ENCODE results near the gene PHETA1.
A peak's percentile ranks its signal among the peaks of the same experiment; 100 is the strongest.
"Not testable (repeated sequence)": the region's sequence is repeated elsewhere in the genome, so short reads cannot be mapped to it uniquely, and the experiment has no call there.

PHETA1 gene

GRCh38 chr12:111408686-111409402 lies 39.9 kb upstream of the PHETA1 start:
- peak; percentile 36 to 57 for DNase-seq
- TF ChIP-seq GATA1 (IDR thresholded peaks at IDR 0.05; ENCODE audit: low read depth, low read length): no peak
- no peak for TF ChIP-seq POLR2A (IDR thresholded peaks at IDR 0.05; ENCODE audit: low read length)

DNA sequence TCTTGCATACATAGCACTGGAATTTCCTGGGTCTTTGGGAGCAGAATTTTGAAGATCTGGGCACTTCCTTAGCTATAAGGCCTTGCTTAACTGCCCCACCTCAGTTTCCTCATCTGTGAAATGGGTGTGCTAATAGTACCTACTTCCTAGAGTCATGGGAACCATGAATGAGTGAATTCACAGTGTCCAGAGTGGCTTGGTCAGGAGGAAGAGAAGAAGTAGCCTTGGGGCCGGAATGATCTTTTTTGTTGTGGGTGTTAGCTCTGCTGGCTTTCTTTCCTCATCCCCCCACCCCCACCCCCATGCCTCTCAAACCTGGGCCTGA lies 39.2 kb upstream of the PHETA1 start:
- TF ChIP-seq GATA1 (IDR thresholded peaks at IDR 0.05; ENCODE audit: low read depth, low read length): no peak
- no peak for TF ChIP-seq POLR2A (IDR thresholded peaks at IDR 0.05; ENCODE audit: low read length)

DNA sequence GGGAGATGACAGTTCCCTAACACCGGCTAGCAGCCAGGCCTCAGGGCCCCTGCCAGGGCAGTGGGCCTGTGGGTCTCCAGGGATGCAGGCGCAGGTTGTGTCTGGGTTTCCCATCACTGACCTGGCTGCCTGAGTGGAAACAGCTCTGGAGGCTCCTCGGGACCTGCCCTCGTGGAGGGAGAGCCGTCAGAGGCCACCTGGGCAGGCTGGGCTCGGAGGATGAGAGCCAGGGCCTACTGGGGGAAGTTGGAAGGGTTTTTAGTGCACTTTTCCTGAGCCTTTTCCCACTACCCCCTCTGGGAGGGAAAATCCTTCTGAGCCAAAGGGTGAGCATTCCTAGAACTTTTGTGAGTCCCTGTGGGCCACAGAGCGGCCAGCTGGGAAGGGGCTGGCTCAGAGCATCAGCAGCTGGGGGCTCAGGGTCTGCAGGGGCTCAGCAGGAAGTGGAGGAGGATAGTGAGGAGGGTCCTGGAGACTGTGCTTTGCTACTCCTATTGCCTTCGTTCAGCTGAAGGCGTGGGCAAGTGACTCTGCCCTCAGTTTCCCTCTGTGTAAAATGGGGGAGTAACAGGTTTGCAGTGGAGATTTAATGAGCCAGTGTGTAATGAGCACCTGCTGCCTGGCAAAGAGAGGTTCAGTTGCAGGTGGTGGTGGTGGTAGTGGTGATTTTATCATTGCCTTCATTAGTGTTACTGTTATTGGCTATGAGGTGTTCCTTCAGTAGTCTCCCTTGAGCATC lies 38.7 kb upstream of the PHETA1 start:
- no peak for TF ChIP-seq GATA1 (IDR thresholded peaks at IDR 0.05; ENCODE audit: low read depth, low read length)
- peak; percentile 14 for TF ChIP-seq POLR2A (IDR thresholded peaks at IDR 0.05; ENCODE audit: low read length)
- DNase-seq: no peak

More for the DNA sequence above, 39.2 kb upstream of the PHETA1 start:
- DNase-seq: peak in 1 of 2 experiments; percentile 27

DNA sequence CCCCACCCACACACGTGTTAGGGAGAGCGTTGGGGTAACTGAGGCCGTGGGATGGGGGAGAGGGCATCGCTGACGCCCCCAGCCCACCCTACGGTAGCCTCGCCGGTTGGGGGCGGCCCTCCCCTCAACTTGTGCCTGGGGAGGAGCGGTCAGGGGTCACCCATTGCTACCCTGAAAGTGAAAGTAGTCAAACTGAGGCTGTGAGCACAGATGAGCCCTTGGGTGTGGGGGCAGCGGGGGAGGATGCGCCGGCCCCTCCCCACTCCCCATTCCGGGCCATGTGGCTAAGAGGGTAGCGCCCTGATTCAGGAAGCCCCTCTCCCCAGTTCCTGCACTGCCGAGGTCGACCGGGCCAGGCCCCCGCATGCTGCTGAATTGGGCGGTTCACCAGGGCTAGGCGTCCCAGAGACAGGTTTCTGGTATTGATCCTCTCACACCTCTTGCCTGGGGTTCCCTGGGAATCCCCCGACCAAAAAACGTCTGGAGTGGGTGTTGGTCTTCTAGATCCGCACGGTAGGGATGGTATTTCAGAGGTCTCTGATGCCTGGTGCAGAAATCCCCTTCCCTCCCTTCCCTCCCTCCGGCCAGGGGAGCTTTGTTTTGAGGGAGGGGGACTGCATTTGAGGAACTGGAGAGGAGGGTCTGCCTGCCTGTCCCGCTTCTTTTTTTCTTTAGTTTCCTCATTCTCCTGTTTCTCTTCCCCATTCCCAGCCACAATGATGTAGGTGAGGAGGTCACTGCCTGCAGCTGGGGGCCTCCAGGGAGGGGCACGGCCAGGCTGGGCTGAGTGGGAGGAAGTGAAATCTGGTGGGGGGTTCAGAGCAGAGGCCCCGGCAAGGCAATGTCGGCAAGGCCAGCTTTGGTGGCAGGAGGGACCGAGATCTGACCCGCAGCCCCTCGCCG lies 37.8 kb upstream of the PHETA1 start:
- peak; percentile 55 to 64 for DNase-seq
- TF ChIP-seq POLR2A (IDR thresholded peaks at IDR 0.05; ENCODE audit: low read length) (no peak), GATA1 (IDR thresholded peaks at IDR 0.05; ENCODE audit: low read depth, low read length) (no peak)

DNA sequence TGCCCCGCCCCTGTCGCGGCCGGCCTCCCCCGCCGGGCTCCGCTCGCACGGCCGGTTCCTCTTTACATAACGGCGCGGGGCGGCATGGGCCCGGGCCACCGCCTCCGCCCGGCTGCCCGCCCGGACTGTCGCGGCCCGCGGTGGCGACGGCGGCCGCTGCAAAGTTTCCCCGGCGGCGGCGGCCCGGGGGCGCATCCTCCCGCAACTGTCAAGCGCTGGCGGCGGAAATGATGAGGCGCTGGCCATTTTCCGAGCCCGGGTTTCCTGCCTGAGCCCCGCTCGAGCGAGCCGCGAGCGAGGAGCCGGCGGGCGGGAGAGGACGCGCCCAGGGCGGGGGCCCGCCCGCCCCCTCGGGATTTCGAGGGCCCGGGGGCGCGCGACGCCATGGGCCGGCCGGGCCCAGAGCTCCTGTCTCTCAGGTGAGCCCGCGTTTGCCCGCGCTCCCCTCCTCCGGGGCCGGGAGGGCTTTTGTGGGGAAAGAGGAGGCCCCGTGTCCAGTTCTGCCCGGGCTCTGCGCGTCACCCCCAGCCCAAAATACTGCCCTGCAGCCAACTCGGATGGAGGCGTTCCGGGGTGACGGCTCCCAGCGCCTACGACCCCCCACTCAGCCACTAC lies 37.1 kb upstream of the PHETA1 start, which contains the start of gene SH2B3:
TSS of gene SH2B3 (plus strand) at position 65 of the 615 bp plus-strand sequence. CDS start 12,223 bp downstream, outside the sequence.
- no peak for DNase-seq
- TF ChIP-seq GATA1 (IDR thresholded peaks at IDR 0.05; ENCODE audit: low read depth, low read length): no peak
- TF ChIP-seq POLR2A (IDR thresholded peaks at IDR 0.05; ENCODE audit: low read length): peak; percentile 62

- peak; percentile 100 for DNase-seq
- TF ChIP-seq GATA1 (IDR thresholded peaks at IDR 0.05; ENCODE audit: low read depth, low read length): peak; percentile 85
- peak; percentile 63 for TF ChIP-seq POLR2A (IDR thresholded peaks at IDR 0.05; ENCODE audit: low read length)
Measured at GRCh38 chr12:111405149-111405858, 36.4 kb upstream of the PHETA1 start.

- peak; percentile 80 to 83 for DNase-seq
Measured at GRCh38 chr12:111404362-111405148, 35.7 kb upstream of the PHETA1 start.

GRCh38 chr12:111402490-111402824 lies 33.6 kb upstream of the PHETA1 start:
- DNase-seq: not testable (repeated sequence)

More at GRCh38 chr12:111404362-111405148, 35.7 kb upstream of the PHETA1 start:
- TF ChIP-seq GATA1 (IDR thresholded peaks at IDR 0.05; ENCODE audit: low read depth, low read length) (no peak), POLR2A (IDR thresholded peaks at IDR 0.05; ENCODE audit: low read length) (peak; percentile 8)

- peak in 1 of 2 experiments; percentile 50 for DNase-seq
- TF ChIP-seq POLR2A (IDR thresholded peaks at IDR 0.05; ENCODE audit: low read length) (no peak), GATA1 (IDR thresholded peaks at IDR 0.05; ENCODE audit: low read depth, low read length) (no peak)
Measured at GRCh38 chr12:111401167-111401605, 32.3 kb upstream of the PHETA1 start.

GRCh38 chr12:111399741-111400404 lies 31.0 kb upstream of the PHETA1 start:
- DNase-seq: not testable (repeated sequence)

DNA sequence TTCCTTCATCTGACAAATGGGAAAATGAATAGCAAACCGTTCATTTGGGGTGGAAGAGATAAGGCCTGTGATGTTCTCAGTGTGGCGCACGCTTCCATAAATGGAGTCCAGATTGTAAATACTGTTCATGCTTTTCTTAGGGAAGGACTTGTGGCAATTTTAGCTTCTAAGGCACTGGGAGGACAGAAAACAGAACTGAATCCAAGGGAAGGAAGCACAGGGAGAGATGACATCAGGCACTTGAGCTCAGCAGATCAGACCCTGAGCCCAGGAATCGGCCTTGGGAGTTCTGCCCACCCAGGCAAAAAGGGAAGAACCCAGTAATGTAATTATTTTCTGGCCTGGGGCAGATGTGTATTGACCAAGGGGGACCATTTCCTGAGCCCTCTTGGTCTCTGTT lies 29.6 kb upstream of the PHETA1 start:
- no peak for DNase-seq

More for the DNA sequence above, 29.6 kb upstream of the PHETA1 start:
- TF ChIP-seq GATA1 (IDR thresholded peaks at IDR 0.05; ENCODE audit: low read depth, low read length) (no peak), POLR2A (IDR thresholded peaks at IDR 0.05; ENCODE audit: low read length) (no peak)
